HepG2 (cell line): ENCODE data around the gene SFMBT1. TPM values are rescaled to one million over a fixed set of nuclear protein-coding genes. Genes with fewer than 3 reads are reported as not detected.

Experiments
- ATAC-seq: fragments of 200-7000 bp; cut with Tn5 transposase; 3 replicates; pipeline ENCODE4 v1.9.1; 2020; ENCODE audit warnings: mild to moderate bottlenecking, moderate library complexity
- BruUV-seq: library from RNA; stranded (reverse); fragments of 400-500 nt; replicated peaks from 2 replicates; lab custom pipeline; 2021; lab: Mats Ljungman, UMichigan
- CTCF ChIA-PET: fragments of 300-600 bp; formaldehyde crosslinking; extraction: SDS; loops from one replicate; lab custom pipeline; 2021; ENCODE audit warnings: low total read pairs, inconsistent platforms, low intra/inter-chr PET ratio; lab: Yijun Ruan, JAX
- POLR2A ChIA-PET: fragments of 350-600 bp; sonication (Branson Sonifier 250); formaldehyde crosslinking; loops from one replicate; lab custom pipeline; 2020; ENCODE audit warnings: antibody characterized with exemption, inconsistent platforms; lab: Yijun Ruan, JAX
- DNase-seq: peaks from one replicate; pipeline ENCODE4 v3.0.0-alpha.2; 2015; ENCODE audit warnings: low spot score
- FAIRE-seq: peaks from 3 replicates; lab custom pipeline; 2011; peaks lifted over from hg19 to GRCh38; lab: Jason Lieb, UNC
- H2AFZ ChIP-seq: one replicate; pipeline ENCODE4 v1.6.1; 2011; ENCODE audit warnings: low read length, inconsistent platforms
- H3K27ac ChIP-seq: fragments of 300-600 bp; 3 replicates; pipeline ENCODE4 v1.8.0; 2011; ENCODE audit warnings: mixed run types, mild to moderate bottlenecking, mixed read lengths, low read length, inconsistent platforms; ENCODE audit not compliant: insufficient read depth; ENCODE audit errors: extremely low read length
- H3K27me3 ChIP-seq, 2 experiments: fragments of 200-600 bp in 1 of 2; 2 replicates in 1 of 2; 3 replicates in 1 of 2; pipeline versions ENCODE4 v1.6.0 to v1.8.0; 2011; ENCODE audit warnings: low read length in 2 of 2, mild to moderate bottlenecking in 2 of 2, moderate library complexity in 2 of 2, inconsistent platforms in 1 of 2; ENCODE audit not compliant: insufficient read depth in 2 of 2, control insufficient read depth in 1 of 2
- H3K36me3 ChIP-seq, 2 experiments: fragments of 200-600 bp in 1 of 2; replicated peaks in 1 of 2; 2 replicates in 1 of 2; 3 replicates in 1 of 2; pipeline versions ENCODE4 v1.5.1 to v1.8.0; 2011; ENCODE audit warnings: low read length in 2 of 2, inconsistent platforms in 1 of 2; ENCODE audit not compliant: insufficient read depth in 2 of 2, control insufficient read depth in 1 of 2
- H3K4me1 ChIP-seq: 2 replicates; pipeline ENCODE4 v1.5.1; 2012; ENCODE audit warnings: low read length, inconsistent platforms; ENCODE audit not compliant: insufficient read depth
- H3K4me2 ChIP-seq: 2 replicates; pipeline ENCODE4 v1.6.0; 2011; ENCODE audit warnings: low read depth, low read length, inconsistent platforms
- H3K4me3 ChIP-seq, 3 experiments: fragments of 200-600 bp in 1 of 3; sonication (generic), shearing (Covaris generic) in 1 of 3; replicated peaks in 1 of 3; 2 replicates each; pipeline ENCODE4 v1.5.1; 2011 to 2016; ENCODE audit warnings: low read length in 3 of 3, inconsistent platforms in 2 of 3, low read depth in 2 of 3, mild to moderate bottlenecking in 2 of 3, control low read depth in 1 of 3, mixed read lengths in 1 of 3; ENCODE audit not compliant: insufficient read depth in 1 of 3
- H3K79me2 ChIP-seq: one replicate; pipeline ENCODE4 v1.6.1; 2011; ENCODE audit warnings: low read length, inconsistent platforms; ENCODE audit not compliant: insufficient read depth
- H3K9ac ChIP-seq: 2 replicates; pipeline ENCODE4 v1.6.0; 2011; ENCODE audit warnings: mild to moderate bottlenecking, low read depth, low read length, inconsistent platforms; ENCODE audit not compliant: insufficient read depth
- H3K9me3 ChIP-seq: 2 replicates; pipeline ENCODE4 v1.5.1; 2012; ENCODE audit warnings: mild to moderate bottlenecking, low read length
- H4K20me1 ChIP-seq: 2 replicates; pipeline ENCODE4 v1.6.0; 2011; ENCODE audit warnings: inconsistent platforms, mild to moderate bottlenecking, low read length, moderate library complexity; ENCODE audit not compliant: insufficient read depth
- ATF4 ChIP-seq, 2 experiments: fragments of 450-650 bp in 1 of 2; sonication (generic) in 1 of 2; formaldehyde crosslinking; IDR thresholded peaks; 2 replicates each; pipeline versions ENCODE4 v1.5.0 to v1.8.0; 2020 to 2022; ENCODE audit warnings: mild to moderate bottlenecking in 1 of 2, missing genetic modification reagents in 1 of 2
- BRCA1 ChIP-seq: sonication (generic); formaldehyde crosslinking; IDR thresholded peaks from 2 replicates; pipeline ENCODE4 v1.4.0; 2020; ENCODE audit warnings: missing genetic modification reagents
- EEA1 ChIP-seq: sonication (generic); formaldehyde crosslinking; IDR thresholded peaks from 2 replicates; pipeline ENCODE4 v1.5.1; 2020; ENCODE audit warnings: mild to moderate bottlenecking, missing genetic modification reagents, borderline replicate concordance
- FOXA3 ChIP-seq: IDR thresholded peaks from 2 replicates; pipeline ENCODE4 v1.6.1; 2016; ENCODE audit warnings: missing genetic modification reagents, missing compliant biosample characterization
- SIN3A ChIP-seq: IDR thresholded peaks from 2 replicates; pipeline ENCODE4 v1.6.1; 2011; ENCODE audit warnings: low read depth, mild to moderate bottlenecking, control low read depth, low read length, borderline replicate concordance
- SNAI1 ChIP-seq: sonication (generic); formaldehyde crosslinking; IDR thresholded peaks from 2 replicates; pipeline ENCODE4 v1.5.0; 2020; ENCODE audit warnings: mild to moderate bottlenecking, missing genetic modification reagents, borderline replicate concordance
- U2AF2 ChIP-seq: fragments of 200-400 bp; formaldehyde crosslinking; IDR thresholded peaks from 2 replicates; pipeline ENCODE4 v1.6.1; 2017; ENCODE audit warnings: low read depth, mild to moderate bottlenecking, low read length
- ZNF558 ChIP-seq: sonication (generic); formaldehyde crosslinking; IDR thresholded peaks from 2 replicates; pipeline ENCODE4 v1.9.0; 2022; ENCODE audit warnings: mild to moderate bottlenecking, missing genetic modification reagents, borderline replicate concordance
- ZNF780A ChIP-seq: sonication (generic); formaldehyde crosslinking; IDR thresholded peaks from 2 replicates; pipeline ENCODE4 v1.8.0; 2022; ENCODE audit warnings: mild to moderate bottlenecking, missing genetic modification reagents, moderate library complexity
- ZNF879 ChIP-seq: sonication (generic); formaldehyde crosslinking; IDR thresholded peaks from 2 replicates; pipeline ENCODE4 v1.8.1; 2023; ENCODE audit warnings: missing genetic modification reagents
- WGBS: methylation state at CpG from one replicate; pipeline ENCODE4 v1.1.6; 2017; ENCODE audit warnings: low lambda C conversion rate; 5-methylcytosine and 5-hydroxymethylcytosine counted together
- in situ Hi-C: cut with HindIII; loops from 2 replicates; pipeline ENCODE4 v1.10.0; 2017; ENCODE audit warnings: low pct_unique_long_range_greater_than_20kb; ENCODE audit not compliant: extremely low pct_ligation_motif_present
- intact Hi-C: fragments of 100-400 bp; cut with micrococcal nuclease; formaldehyde crosslinking; loops from one replicate; pipeline ENCODE4 v1.10.0; 2022; ENCODE audit not compliant: unreplicated experiment
- polyA plus RNA-seq, 8 experiments: library from polyadenylated mRNA; depleted of rRNA in 3 of 8; stranded (reverse) in 7 of 8; unstranded in 1 of 8; fragments of >200 nt; fragmentation: Illumina TruSeq in 4 of 8; extraction: Trizol in 4 of 8; gene quantifications; 2 replicates each; pipeline versions ENCODE4 v1.2.1 to v1.2.3, GENCODE V29; 2011 to 2016; ENCODE audit warnings: low read depth in 4 of 8, missing spikeins in 1 of 8, mixed read lengths in 1 of 8; ENCODE audit not compliant: insufficient read depth in 1 of 8
- total RNA-seq, 5 experiments: library from RNA; depleted of rRNA; stranded (reverse); fragments of >200 nt; fragmentation: Illumina TruSeq; extraction: Trizol; gene quantifications; 2 replicates each; pipeline ENCODE4 v1.2.3, GENCODE V29; 2016; ENCODE audit warnings: low read depth in 1 of 5
- TF ChIP-seq, protein P1 (sequence below): sonication (generic); formaldehyde crosslinking; IDR thresholded peaks from 2 replicates; pipeline ENCODE4 v1.9.0; 2021; ENCODE audit warnings: missing genetic modification reagents, mild to moderate bottlenecking, borderline replicate concordance
- TF ChIP-seq, protein P2 (sequence below): sonication (generic); formaldehyde crosslinking; IDR thresholded peaks from 2 replicates; pipeline ENCODE4 v1.5.0; 2020; ENCODE audit warnings: mild to moderate bottlenecking, missing genetic modification reagents, borderline replicate concordance

The SFMBT1 gene
- total and polyA plus RNA-seq, 2 of the 13 experiments (the other 11 are each of a cell fraction or from before 2014, with no cell fraction given) = 3.8 to 12.8 TPM

DNA sequence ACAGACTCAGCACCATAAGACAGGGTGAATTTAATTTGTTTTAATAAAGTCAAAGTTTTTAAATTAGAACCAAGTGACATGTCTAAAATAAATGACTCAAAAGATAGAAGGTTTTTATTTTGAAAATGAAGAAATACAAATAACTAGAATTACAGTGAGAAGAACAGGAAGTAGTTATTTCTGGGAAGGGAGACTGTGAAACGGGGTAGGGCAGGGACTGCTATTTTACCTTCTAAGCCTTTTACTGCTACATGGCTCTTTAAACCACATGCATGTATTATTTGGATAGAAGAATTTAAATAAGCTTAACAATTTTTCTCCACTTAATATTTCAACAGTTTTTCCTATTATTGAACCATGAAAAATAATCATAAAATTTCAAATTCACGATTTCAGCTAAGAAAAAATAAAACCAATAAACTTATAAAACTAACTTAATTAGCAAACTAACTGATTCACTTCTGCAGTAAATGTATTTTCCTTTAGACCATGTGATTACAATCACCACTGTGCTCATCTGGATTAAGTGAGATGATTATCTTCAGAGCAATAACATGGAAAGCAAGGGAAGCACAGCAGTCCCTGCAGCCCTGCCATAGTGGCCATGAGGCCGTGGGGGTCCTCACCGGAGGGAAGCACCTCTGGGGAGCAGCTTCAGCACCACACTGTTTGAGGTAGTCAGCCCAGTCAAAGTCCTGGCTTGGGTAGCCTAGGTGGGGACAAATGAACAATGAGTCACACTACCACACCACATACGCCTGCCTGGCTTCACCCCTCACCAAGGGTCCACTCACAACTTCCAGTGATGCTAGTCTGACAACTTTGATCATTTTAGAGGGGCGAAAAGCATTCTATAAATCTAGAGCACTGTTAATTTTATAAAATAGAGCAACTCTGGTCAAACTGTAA is 120.2 kb downstream of the SFMBT1 start:
- H3K4me1 ChIP-seq = no peaks in the 10 kb centered on the region
- CTCF ChIA-PET = no interaction called here
- H3K4me3 ChIP-seq = no peak overlapping the region
- H3K9me3 ChIP-seq = no peaks in the 10 kb centered on the region
- no TSS peak for BruUV-seq
- TF ChIP-seq ZNF558 (CRISPR knock-in tag) = no peak
- TF ChIP-seq ZNF780A (CRISPR knock-in tag) = no peak
- TF ChIP-seq, protein P1, sequence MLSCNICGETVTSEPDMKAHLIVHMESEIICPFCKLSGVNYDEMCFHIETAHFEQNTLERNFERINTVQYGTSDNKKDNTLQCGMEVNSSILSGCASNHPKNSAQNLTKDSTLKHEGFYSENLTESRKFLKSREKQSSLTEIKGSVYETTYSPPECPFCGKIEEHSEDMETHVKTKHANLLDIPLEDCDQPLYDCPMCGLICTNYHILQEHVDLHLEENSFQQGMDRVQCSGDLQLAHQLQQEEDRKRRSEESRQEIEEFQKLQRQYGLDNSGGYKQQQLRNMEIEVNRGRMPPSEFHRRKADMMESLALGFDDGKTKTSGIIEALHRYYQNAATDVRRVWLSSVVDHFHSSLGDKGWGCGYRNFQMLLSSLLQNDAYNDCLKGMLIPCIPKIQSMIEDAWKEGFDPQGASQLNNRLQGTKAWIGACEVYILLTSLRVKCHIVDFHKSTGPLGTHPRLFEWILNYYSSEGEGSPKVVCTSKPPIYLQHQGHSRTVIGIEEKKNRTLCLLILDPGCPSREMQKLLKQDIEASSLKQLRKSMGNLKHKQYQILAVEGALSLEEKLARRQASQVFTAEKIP (CRISPR knock-in tag) = no peak
- no peak for TF ChIP-seq ATF4 (CRISPR knock-in tag; IDR thresholded peaks at IDR 0.05)
- no peak for TF ChIP-seq EEA1 (CRISPR knock-in tag)
- TF ChIP-seq FOXA3 = no peak
- no peak for TF ChIP-seq U2AF2
- TF ChIP-seq, protein P2, sequence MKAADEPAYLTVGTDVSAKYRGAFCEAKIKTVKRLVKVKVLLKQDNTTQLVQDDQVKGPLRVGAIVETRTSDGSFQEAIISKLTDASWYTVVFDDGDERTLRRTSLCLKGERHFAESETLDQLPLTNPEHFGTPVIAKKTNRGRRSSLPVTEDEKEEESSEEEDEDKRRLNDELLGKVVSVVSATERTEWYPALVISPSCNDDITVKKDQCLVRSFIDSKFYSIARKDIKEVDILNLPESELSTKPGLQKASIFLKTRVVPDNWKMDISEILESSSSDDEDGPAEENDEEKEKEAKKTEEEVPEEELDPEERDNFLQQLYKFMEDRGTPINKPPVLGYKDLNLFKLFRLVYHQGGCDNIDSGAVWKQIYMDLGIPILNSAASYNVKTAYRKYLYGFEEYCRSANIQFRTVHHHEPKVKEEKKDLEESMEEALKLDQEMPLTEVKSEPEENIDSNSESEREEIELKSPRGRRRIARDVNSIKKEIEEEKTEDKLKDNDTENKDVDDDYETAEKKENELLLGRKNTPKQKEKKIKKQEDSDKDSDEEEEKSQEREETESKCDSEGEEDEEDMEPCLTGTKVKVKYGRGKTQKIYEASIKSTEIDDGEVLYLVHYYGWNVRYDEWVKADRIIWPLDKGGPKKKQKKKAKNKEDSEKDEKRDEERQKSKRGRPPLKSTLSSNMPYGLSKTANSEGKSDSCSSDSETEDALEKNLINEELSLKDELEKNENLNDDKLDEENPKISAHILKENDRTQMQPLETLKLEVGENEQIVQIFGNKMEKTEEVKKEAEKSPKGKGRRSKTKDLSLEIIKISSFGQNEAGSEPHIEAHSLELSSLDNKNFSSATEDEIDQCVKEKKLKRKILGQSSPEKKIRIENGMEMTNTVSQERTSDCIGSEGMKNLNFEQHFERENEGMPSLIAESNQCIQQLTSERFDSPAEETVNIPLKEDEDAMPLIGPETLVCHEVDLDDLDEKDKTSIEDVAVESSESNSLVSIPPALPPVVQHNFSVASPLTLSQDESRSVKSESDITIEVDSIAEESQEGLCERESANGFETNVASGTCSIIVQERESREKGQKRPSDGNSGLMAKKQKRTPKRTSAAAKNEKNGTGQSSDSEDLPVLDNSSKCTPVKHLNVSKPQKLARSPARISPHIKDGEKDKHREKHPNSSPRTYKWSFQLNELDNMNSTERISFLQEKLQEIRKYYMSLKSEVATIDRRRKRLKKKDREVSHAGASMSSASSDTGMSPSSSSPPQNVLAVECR (CRISPR knock-in tag) = no peak
- no peak for TF ChIP-seq BRCA1
- no peak for TF ChIP-seq SIN3A
- no peak for TF ChIP-seq SNAI1 (CRISPR knock-in tag)
- no peak for TF ChIP-seq ZNF879 (CRISPR knock-in tag)
- H3K79me2 ChIP-seq = no peaks in the 10 kb centered on the region
- H3K4me2 ChIP-seq = no peak overlapping the region
- H3K27ac ChIP-seq = no peak overlapping the region
- peaks cover 6 to 40% of the 10 kb centered on the region in 2 experiments for H3K36me3 ChIP-seq
- H3K9ac ChIP-seq = no peak overlapping the region
- POLR2A ChIA-PET = no interaction called here
- in situ Hi-C loops = no loop called here
- no peaks in the 10 kb centered on the region for H3K27me3 ChIP-seq
- DNase-seq (no peak), ATAC-seq (no peak), FAIRE-seq (no peak)
- no peaks in the 10 kb centered on the region for H4K20me1 ChIP-seq
- 91% methylated on average over 6 of the region's 6 CpGs for WGBS
- intact Hi-C loops = no loop called here
- H2AFZ ChIP-seq = no peak overlapping the region
